ENCODE measurements around the gene CACNG5. TPM values are rescaled to one million over a fixed set of nuclear protein-coding genes. Genes with fewer than 3 reads are reported as not detected.
"Not testable (repeated sequence)": the region's sequence is repeated elsewhere in the genome, so short reads cannot be mapped to it uniquely, and the experiment has no call there.

Gene CACNG5
- polyA plus RNA-seq, 3 donors: 0.12 TPM; not detected in 2

- H3K27ac ChIP-seq (ENCODE audit: low read depth, low read length): no peak overlapping the region
- 82 to 91% (median 87%) methylated on average over 7 of the region's 7 CpGs for WGBS, 3 donors
Measured at GRCh38 chr17:66889480-66890230, 54.7 kb downstream of the CACNG5 start.

DNA sequence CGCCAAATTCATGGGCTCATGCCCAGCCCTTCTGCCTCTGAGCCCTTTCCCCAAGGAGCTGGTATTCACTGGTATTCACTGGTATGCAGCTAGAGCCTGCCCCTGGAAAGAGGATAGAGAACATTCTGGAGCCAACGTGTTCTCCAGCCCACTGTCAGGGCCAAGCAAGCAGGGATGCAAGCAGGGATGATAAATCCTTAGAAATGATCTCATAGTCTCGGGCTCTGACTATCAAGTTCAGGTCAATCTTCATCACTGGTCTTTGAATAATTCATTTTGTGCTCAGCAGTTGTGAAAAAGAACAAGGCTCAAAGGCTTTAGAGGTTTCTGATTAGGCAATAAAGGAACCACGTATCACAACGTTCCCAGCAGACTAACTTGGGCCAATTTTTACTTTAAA is 57.3 kb downstream of the CACNG5 start:
- H3K27ac ChIP-seq (ENCODE audit: low read depth, low read length): no peak overlapping the region
- WGBS, 3 donors: 41 to 68% (median 44%) methylated on average over 5 of the region's 5 CpGs

DNA sequence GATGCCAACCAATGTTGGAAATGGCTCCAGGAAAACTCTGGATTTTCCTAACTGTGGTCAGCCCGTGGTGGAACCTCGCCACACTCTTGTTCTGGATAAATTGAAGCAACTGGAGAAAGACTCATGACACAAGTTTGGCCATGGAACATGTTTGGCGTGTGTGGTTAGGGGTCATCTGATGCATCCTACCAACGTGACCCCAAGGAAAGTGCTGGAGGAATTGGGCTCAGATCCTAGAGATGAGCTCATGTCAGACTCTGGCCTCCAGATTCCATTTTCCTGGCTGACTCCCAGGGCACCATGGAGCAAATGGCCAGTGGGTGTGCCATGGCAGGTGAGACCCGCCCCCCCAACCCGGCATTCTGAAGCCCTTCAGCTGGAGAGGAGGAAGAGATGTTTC is 58.5 kb downstream of the CACNG5 start:
- WGBS, 3 donors: 78 to 89% (median 78%) methylated on average over 6 of the region's 6 CpGs
- H3K27ac ChIP-seq (ENCODE audit: low read depth, low read length): no peak overlapping the region

DNA sequence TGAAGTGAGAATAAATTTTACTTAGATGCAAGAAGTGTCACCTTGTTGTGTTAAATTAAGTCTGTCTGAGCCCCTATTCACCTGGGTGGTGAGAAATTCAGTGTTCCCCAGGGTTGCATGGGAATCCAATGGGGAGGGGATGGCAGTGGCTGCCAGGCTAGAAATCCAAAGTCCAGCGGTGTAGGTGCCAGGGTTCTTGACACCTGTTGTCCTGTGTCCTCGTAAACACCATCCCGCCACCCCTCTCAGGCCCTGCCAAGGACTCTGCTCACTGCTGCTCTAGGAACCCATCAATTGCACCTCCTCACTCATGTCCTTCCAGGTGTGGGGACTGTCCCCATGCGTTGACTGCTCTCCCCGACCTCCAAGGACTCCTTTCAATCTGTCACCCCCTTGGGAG is 58.9 kb downstream of the CACNG5 start:
- WGBS, 3 donors: 73 to 90% (median 86%) methylated on average over 5 of the region's 5 CpGs
- H3K27ac ChIP-seq (ENCODE audit: low read depth, low read length): no peak overlapping the region

GRCh38 chr17:66897141-66897540 is 62.2 kb downstream of the CACNG5 start:
- 65 to 80% (median 74%) methylated on average over 9 of the region's 9 CpGs for WGBS, 3 donors

GRCh38 chr17:66898536-66898935 is 63.6 kb downstream of the CACNG5 start:
- WGBS, 3 donors: 78 to 89% (median 86%) methylated on average over 8 to 10 of the region's 10 CpGs
- no peak overlapping the region for H3K27ac ChIP-seq (ENCODE audit: low read depth, low read length)

More at GRCh38 chr17:66897141-66897540, 62.2 kb downstream of the CACNG5 start:
- no peak overlapping the region for H3K27ac ChIP-seq (ENCODE audit: low read depth, low read length)

DNA sequence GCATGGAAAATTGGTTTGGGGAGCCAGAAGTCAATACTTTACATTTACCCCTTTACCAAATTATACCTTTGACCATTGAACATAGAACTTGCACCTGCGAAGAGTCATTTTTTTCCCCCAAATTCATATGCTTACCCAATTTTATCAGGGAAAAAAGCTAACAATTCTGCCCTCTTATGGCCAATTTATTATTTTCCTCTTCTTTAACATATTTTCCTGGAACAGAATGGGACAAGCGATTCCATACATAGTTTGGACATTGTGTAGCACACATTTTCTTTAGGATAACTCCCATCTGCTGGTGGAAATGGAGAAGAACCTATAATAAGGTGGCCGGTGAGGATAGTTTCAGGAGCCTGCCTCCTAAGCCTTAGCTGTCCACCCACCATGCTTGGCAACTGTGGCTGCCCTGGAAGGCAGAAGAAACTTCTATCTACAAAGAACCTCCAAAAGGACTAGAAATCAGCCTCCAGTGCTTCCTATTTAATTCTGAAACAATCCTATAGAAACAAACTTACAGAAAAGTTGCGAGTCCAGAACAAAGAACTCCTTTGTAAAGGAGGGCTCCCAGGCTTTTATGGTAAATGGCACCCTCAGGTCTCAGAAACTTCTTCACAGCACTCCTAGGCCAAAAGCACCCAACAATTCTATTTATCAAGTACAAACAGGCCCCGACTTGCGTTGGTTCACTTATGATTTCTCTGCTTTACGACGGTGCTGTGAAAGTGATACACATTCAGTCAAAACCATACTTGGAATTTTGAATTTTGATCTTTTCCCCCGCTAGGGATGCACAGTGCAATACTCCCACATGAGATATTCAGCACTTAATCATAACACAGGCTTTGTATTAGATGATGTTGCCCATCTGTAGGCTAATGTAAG is 65.5 kb downstream of the CACNG5 start:
- H3K27ac ChIP-seq (ENCODE audit: low read depth, low read length): no peak overlapping the region
- 59 to 71% (median 70%) methylated on average over 9 of the region's 9 CpGs for WGBS, 3 donors

- WGBS, 3 donors: 55 to 84% (median 56%) methylated on average over 6 of the region's 6 CpGs
- not testable (repeated sequence) for H3K27ac ChIP-seq (ENCODE audit: low read depth, low read length)
Measured at GRCh38 chr17:66903296-66903695, 68.4 kb downstream of the CACNG5 start.

DNA sequence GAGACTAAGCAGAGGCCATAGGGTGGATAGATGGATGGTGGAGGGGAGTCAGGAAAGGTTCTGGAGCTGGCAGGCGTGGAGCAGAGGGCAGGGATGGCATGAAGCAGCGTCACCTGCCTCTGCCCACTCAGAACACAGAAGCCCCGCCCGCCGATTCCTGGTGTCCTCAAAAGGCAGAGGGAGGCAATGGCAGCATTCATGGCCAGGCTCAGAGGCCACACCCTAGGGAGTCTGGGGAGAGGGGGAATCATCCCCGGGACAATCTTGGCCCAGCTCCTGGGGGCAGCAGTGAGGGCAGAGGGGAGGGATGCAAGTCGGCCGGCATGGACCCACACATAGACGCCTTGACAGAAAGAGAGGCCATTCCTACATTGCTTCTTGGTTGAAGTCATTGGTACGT is 68.9 kb downstream of the CACNG5 start:
- no peak overlapping the region for H3K27ac ChIP-seq (ENCODE audit: low read depth, low read length)
- WGBS, 3 donors: 82 to 89% (median 86%) methylated on average over 10 of the region's 10 CpGs

DNA sequence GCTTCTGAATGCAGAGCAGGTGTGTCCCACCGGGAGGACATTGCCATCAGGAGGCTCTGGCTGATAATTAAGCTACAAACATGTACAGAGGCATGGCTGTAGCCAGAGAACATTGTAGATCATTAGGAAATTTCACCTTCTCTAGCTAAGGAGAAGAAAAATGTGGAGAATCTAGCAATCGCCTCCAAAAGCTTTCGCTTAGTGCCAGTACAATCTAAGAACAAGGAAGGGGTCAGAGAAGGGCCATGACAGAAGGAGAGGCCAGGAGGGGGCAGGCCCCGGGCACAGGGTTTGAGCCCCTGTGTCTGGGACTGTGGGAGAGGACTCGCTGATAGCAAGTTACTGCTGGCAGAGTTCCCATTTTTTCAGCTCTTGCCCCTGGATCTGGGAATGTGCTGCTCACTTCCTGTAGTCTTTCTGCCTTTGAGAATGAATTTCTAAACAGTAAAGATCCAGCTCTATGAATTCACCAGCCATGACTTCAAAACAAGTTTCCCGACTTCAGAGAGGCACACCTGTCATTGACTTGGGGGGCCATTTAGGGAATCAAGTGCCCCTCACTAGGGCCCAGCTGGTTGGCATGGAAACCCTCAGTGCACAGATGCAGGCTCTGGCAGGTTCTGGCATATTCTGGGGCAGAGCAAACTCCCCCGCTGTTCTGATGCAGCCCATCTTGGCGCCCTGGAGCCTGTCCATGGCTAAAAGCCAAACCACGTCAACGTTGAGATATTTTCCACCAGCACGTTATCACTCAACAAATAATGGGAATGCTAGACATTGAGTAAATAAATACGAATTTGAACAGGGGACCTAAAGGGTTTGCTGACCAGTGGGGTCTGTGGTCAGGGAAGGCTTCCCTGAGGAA is 70.1 kb downstream of the CACNG5 start:
- WGBS, 3 donors: 20 to 51% (median 49%) methylated on average over 12 of the region's 12 CpGs
- H3K27ac ChIP-seq (ENCODE audit: low read depth, low read length): no peak overlapping the region

DNA sequence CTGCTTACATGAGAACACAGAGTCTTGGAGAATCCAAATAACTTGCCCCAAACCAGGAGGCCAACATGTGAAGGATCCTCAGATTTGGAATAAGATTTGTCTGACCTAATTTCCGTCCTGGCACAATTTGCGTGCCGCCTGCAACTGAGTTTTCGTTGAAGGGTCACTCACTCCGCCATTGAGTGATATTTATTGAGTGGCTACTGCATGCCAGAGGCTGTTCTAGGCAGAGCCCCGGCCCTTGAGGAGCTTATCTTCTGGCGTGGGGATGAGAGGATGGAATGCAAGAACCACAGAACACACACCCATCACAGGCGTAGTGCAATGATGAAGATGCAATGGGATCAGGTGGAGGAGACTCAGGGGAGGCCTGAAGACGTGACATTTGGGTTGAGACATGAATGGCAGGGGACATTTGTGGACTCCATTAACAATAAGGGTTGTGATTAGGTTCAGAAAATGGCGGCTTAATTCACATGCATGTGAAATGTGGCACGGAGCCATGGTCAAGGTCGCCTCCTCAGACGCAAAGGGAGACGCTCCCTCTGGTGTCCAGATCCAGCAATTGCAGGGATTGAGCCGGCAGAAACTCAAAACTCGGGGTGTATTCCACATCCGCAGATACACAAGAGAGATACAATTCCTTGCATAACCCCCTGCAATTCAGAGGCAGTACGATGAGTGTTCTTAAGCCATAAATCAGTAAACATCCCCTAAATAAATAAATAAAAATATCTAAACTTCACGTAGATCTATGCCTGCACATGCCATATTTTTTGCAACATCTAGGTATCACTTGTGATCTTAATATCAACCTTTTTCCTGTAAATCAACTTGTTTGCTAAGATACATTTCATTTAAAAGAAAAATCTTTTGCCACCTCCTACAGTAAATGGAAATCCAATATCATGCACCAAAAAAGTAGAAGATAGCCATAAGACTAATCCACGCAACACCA is 71.7 kb downstream of the CACNG5 start:
- H3K27ac ChIP-seq (ENCODE audit: low read depth, low read length): no peak overlapping the region
- 48 to 50% (median 50%) methylated on average over 20 of the region's 20 CpGs for WGBS, 3 donors

- WGBS, 3 donors: 81 to 84% (median 83%) methylated on average over 8 of the region's 8 CpGs
Measured at GRCh38 chr17:66909804-66910373, 75.0 kb downstream of the CACNG5 start.

GRCh38 chr17:66910651-66911285 is 75.9 kb downstream of the CACNG5 start:
- WGBS, 3 donors: 89 to 91% (median 91%) methylated on average over 18 of the region's 18 CpGs

More at GRCh38 chr17:66909804-66910373, 75.0 kb downstream of the CACNG5 start:
- no peak overlapping the region for H3K27ac ChIP-seq (ENCODE audit: low read depth, low read length)

GRCh38 chr17:66915204-66915611 is 80.3 kb downstream of the CACNG5 start:
- WGBS, 3 donors: 55 to 72% (median 64%) methylated on average over 7 of the region's 7 CpGs
- H3K27ac ChIP-seq (ENCODE audit: low read depth, low read length): no peak overlapping the region

More at GRCh38 chr17:66910651-66911285, 75.9 kb downstream of the CACNG5 start:
- no peak overlapping the region for H3K27ac ChIP-seq (ENCODE audit: low read depth, low read length)

DNA sequence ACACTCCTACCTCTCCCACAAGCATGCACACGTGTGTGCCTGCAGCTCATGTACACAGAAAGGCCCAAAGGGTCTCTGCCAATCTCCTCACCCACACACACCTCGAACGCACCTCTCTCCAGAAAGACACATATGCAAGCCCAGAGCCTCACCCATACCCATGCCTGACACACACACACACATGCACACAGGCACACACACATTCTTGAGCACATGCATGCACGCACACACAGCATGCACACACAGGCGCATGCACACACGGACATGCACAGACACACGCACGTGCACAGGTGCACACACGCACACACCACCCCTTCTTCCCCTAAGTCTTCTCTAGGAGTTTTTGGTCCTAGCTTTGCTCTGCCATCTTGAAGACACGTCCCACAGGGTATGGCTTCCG is 80.9 kb downstream of the CACNG5 start:
- 90 to 93% (median 92%) methylated on average over 11 of the region's 11 CpGs for WGBS, 3 donors
- H3K27ac ChIP-seq (ENCODE audit: low read depth, low read length): no peak overlapping the region

DNA sequence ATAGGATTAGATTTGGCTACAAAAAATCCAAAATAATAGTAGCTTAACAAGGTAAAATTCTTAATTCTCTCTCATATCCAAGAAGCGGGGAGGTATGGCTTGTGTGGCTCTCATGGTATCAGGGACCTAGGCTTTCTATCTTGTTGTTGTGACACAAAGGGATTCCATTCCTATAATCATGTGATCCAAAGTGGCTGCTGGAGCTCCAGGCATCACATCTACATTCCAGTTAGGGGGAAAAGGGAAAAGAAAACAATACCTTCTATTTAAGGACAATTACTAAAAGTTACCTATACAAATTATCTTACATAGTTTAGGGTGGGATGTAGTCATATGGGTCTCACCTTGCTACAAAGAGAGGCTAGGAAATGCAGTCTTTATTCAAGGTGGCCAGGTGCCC is 82.0 kb downstream of the CACNG5 start:
- H3K27ac ChIP-seq (ENCODE audit: low read depth, low read length): no peak overlapping the region
- 90 to 97% (median 92%) methylated on average over 1 of the region's 1 CpG for WGBS, 3 donors

- 85 to 91% (median 87%) methylated on average over 12 of the region's 12 CpGs for WGBS, 3 donors
- H3K27ac ChIP-seq (ENCODE audit: low read depth, low read length): no peak overlapping the region
Measured at GRCh38 chr17:66918896-66919295, 84.0 kb downstream of the CACNG5 start.
